Fibroblast of lung (primary cell): ENCODE measurements around the gene TYW3.

Source experiments
- EZH2 ChIP-seq: IDR thresholded peaks from 2 replicates; pipeline ENCODE4 v1.5.1; 2012; ENCODE audit warnings: low read length, control low read depth, mild to moderate bottlenecking; ENCODE audit errors: missing control alignments
- TF ChIP-seq, protein P1 (sequence below), 2 donors: IDR thresholded peaks in 1 of 2; conservative IDR thresholded peaks in 1 of 2; 1 replicate in 1 of 2; 2 replicates in 1 of 2; pipeline ENCODE4 v1.5.1; 2011 to 2012; ENCODE audit warnings: low read length in 2 of 2, control low read depth in 1 of 2, inconsistent platforms in 1 of 2, low read depth in 1 of 2, mild to moderate bottlenecking in 1 of 2

DNA sequence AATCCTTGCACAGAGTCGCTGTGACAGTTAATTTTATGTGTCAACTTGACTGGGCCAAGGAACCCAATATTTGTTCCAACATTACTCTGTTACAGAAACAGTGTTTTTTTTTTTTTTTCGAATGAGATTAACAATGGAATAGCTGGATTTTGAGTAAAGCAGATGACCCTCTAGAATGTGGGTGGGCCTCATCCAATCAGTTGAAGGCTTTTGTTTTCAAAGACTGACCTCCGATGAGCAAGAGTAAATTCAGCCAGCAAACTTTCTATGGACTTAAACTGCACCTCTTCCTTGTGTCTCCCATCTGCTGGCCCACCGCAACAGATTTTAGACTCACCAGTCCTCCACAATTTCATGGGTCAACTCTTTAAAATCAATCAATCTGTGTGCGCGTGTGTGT, 17.1 kb upstream of the TYW3 start:
- TF ChIP-seq, protein P1, sequence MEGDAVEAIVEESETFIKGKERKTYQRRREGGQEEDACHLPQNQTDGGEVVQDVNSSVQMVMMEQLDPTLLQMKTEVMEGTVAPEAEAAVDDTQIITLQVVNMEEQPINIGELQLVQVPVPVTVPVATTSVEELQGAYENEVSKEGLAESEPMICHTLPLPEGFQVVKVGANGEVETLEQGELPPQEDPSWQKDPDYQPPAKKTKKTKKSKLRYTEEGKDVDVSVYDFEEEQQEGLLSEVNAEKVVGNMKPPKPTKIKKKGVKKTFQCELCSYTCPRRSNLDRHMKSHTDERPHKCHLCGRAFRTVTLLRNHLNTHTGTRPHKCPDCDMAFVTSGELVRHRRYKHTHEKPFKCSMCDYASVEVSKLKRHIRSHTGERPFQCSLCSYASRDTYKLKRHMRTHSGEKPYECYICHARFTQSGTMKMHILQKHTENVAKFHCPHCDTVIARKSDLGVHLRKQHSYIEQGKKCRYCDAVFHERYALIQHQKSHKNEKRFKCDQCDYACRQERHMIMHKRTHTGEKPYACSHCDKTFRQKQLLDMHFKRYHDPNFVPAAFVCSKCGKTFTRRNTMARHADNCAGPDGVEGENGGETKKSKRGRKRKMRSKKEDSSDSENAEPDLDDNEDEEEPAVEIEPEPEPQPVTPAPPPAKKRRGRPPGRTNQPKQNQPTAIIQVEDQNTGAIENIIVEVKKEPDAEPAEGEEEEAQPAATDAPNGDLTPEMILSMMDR (conservative IDR thresholded peaks at IDR 0.05 in 1 of 2, IDR thresholded peaks at IDR 0.05 in 1 of 2; ENCODE audit: low read depth in 1 of 2, low read length in 2 of 2): no peak
- no peak for TF ChIP-seq EZH2
